Common myeloid progenitor, CD34-positive (primary cell): Measurements from ENCODE around the gene MPPED1.

Experiments used
- CTCF ChIA-PET: fragments of 350-600 bp; sonication (Branson Sonifier 250); formaldehyde crosslinking; loops from one replicate; lab custom pipeline; 2021; ENCODE audit warnings: antibody characterized with exemption; lab: Charles Lee
- POLR2A ChIA-PET: fragments of 350-600 bp; sonication (Branson Sonifier 250); formaldehyde crosslinking; loops from one replicate; lab custom pipeline; 2021; ENCODE audit warnings: antibody characterized with exemption; lab: Charles Lee
- DNase-seq, 3 donors: peaks; one replicate each; pipeline versions ENCODE4 v3.0.0 to v3.0.0-alpha.2; 2013
- H3K27ac ChIP-seq, 2 experiments: 1 replicate in 1 of 2; 2 replicates in 1 of 2; pipeline ENCODE4 v1.7.0; 2013; ENCODE audit warnings: inconsistent platforms in 2 of 2, low read length in 2 of 2, mild to moderate bottlenecking in 2 of 2, low read depth in 1 of 2, moderate library complexity in 1 of 2; ENCODE audit not compliant: severe bottlenecking in 2 of 2, insufficient read depth in 1 of 2, poor library complexity in 1 of 2
- H3K27me3 ChIP-seq, 5 experiments: replicated peaks in 2 of 5; 1 replicate in 3 of 5; 2 replicates in 2 of 5; pipeline versions ENCODE4 v1.6.1 to v1.7.0; 2013; ENCODE audit warnings: low read length in 4 of 5, mild to moderate bottlenecking in 2 of 5, moderate library complexity in 2 of 5, inconsistent platforms in 1 of 5; ENCODE audit not compliant: insufficient read depth in 5 of 5, control insufficient read depth in 4 of 5
- H3K36me3 ChIP-seq, 4 experiments: 1 replicate in 2 of 4; 2 replicates in 2 of 4; pipeline versions ENCODE4 v1.6.1 to v1.7.0; 2013; ENCODE audit warnings: low read length in 3 of 4, control low read depth in 1 of 4, mild to moderate bottlenecking in 1 of 4; ENCODE audit not compliant: control insufficient read depth in 4 of 4, insufficient read depth in 4 of 4
- H3K4me1 ChIP-seq, 4 experiments: 1 replicate in 3 of 4; 2 replicates in 1 of 4; pipeline versions ENCODE4 v1.6.1 to v1.7.1; 2013; ENCODE audit warnings: low read length in 3 of 4, mild to moderate bottlenecking in 3 of 4, control low read depth in 1 of 4, inconsistent platforms in 1 of 4, moderate library complexity in 1 of 4; ENCODE audit not compliant: control insufficient read depth in 4 of 4, insufficient read depth in 4 of 4; ENCODE audit errors: control extremely low read depth in 1 of 4
- H3K4me3 ChIP-seq, 7 experiments: 1 replicate in 4 of 7; 2 replicates in 3 of 7; pipeline versions ENCODE4 v1.5.1 to v1.7.0; 2013; ENCODE audit warnings: mild to moderate bottlenecking in 7 of 7, low read length in 6 of 7, moderate library complexity in 6 of 7, inconsistent platforms in 2 of 7, low read depth in 2 of 7, control low read depth in 1 of 7; ENCODE audit not compliant: insufficient read depth in 4 of 7, control insufficient read depth in 1 of 7; ENCODE audit errors: extremely low read depth in 1 of 7
- H3K9me3 ChIP-seq, 5 experiments: 1 replicate in 4 of 5; 2 replicates in 1 of 5; pipeline versions ENCODE4 v1.6.1 to v1.7.1; 2013; ENCODE audit warnings: low read length in 4 of 5, mild to moderate bottlenecking in 2 of 5, inconsistent platforms in 1 of 5, low read depth in 1 of 5, moderate library complexity in 1 of 5; ENCODE audit not compliant: control insufficient read depth in 4 of 5, insufficient read depth in 2 of 5; ENCODE audit errors: control extremely low read depth in 1 of 5
- WGBS: methylation state at CpG from one replicate; pipeline ENCODE4 v1.1.5; 2013; ENCODE audit not compliant: insufficient coverage; 5-methylcytosine and 5-hydroxymethylcytosine counted together

MPPED1 gene

GRCh38 chr22:43401661-43402060 lies 10.2 kb upstream of the MPPED1 start:
- Histone ChIP-seq H3K27me3 (peaks cover 0 to 25% (median 6%) of the 10 kb centered on the region in 5 experiments), H3K4me3 (no peak overlapping the region), H3K27ac (no peak overlapping the region), H3K4me1 (no peaks in the 10 kb centered on the region), H3K36me3 (no peaks in the 10 kb centered on the region), H3K9me3 (no peaks in the 10 kb centered on the region)
- ChIA-PET POLR2A (no interaction called here), CTCF (no interaction called here)
- no peak for DNase-seq
- 85% methylated on average over 3 of the region's 3 CpGs for WGBS

GRCh38 chr22:43402128-43402527 lies 9.7 kb upstream of the MPPED1 start:
- WGBS: no CpG with 5 or more reads among the region's 1 CpG
- Histone ChIP-seq H3K27ac (no peak overlapping the region), H3K4me1 (no peaks in the 10 kb centered on the region), H3K9me3 (no peaks in the 10 kb centered on the region), H3K27me3 (peaks cover 0 to 22% (median 6%) of the 10 kb centered on the region in 5 experiments), H3K36me3 (no peaks in the 10 kb centered on the region), H3K4me3 (no peak overlapping the region)
- DNase-seq: no peak
- ChIA-PET CTCF (no interaction called here), POLR2A (no interaction called here)

GRCh38 chr22:43404673-43405385 lies 7.0 kb upstream of the MPPED1 start:
- H3K27me3 ChIP-seq: peaks cover 0 to 26% (median 3%) of the 10 kb centered on the region in 5 experiments
- H3K4me3 ChIP-seq: no peak overlapping the region
- POLR2A ChIA-PET: no interaction called here
- H3K9me3 ChIP-seq: no peaks in the 10 kb centered on the region
- no peak for DNase-seq
- WGBS: 91% methylated on average over 12 of the region's 15 CpGs
- no peak overlapping the region for H3K27ac ChIP-seq
- H3K36me3 ChIP-seq: no peaks in the 10 kb centered on the region
- no peaks in the 10 kb centered on the region for H3K4me1 ChIP-seq
- CTCF ChIA-PET: interaction anchor here (0.9 kb wide), 1 partner anchor 17 kb away, joined by 3 read pairs; no protein-coding TSS in a partner anchor

DNA sequence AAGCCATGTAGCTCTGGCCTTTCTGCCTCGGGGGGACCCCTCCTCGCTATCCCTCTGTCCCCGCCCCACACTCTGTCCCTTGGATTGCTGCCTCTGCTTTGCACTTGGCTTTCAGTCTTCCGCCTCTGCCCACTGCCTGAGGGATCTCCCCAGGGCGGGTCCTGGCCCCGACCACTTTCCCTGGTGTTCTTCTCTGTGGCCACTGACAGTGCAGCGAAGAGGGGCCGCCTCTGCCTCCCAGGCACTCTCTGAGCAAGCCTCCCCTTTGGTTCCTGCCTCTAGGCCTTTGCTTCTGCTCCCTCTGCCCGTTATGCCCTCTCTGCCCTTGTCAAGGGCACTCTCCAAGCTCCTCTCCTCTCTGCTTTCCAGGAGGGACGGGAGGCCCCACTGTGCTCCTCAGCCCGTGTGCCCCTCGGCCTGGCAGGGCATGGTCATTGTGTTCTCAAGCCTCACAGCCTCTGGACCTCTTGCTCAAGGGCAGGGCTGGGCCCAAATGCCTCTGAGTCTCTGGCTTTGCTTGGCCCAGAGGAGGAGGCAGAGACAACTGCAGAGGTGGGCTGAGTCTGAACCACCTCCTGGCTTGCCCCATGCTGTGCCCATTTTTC lies 5.5 kb upstream of the MPPED1 start:
- Histone ChIP-seq H3K36me3 (no peaks in the 10 kb centered on the region), H3K27me3 (peaks cover 3 to 41% (median 10%) of the 10 kb centered on the region in 5 experiments), H3K4me3 (no peak overlapping the region), H3K27ac (no peak overlapping the region), H3K4me1 (peaks cover 0 to 2% (median 0%) of the 10 kb centered on the region in 4 experiments), H3K9me3 (no peaks in the 10 kb centered on the region)
- 97% methylated on average over 10 of the region's 12 CpGs for WGBS
- ChIA-PET CTCF (interaction anchor here (0.9 kb wide), 1 partner anchor 19 kb away, joined by 3 read pairs; no protein-coding TSS in a partner anchor), POLR2A (no interaction called here)
- DNase-seq: no peak

DNA sequence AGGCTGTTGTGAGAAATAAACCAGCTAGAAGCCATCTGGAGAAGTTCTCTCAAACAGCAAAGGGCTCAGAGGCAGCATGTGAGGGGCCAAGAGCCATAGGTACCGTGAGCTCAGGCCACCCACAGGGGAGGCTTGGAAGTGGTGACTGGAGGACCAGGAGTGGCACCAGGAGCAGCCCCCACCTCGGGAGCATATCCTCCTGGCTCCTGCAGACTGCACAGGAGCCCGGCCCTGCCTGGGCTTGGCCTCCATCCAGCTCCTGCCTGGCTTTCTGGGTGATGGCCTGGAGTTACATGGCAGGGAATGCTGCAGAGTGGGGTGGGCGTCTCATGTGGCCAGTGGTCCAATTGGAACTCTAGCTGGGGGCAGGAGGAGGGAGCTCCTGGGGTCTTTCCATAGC lies 4.2 kb upstream of the MPPED1 start:
- Histone ChIP-seq H3K4me1 (peaks cover 0 to 8% (median 3%) of the 10 kb centered on the region in 4 experiments), H3K27ac (no peak overlapping the region), H3K9me3 (no peaks in the 10 kb centered on the region), H3K4me3 (no peak overlapping the region), H3K36me3 (no peaks in the 10 kb centered on the region), H3K27me3 (peaks cover 3 to 45% (median 15%) of the 10 kb centered on the region in 5 experiments)
- 95% methylated on average over 3 of the region's 4 CpGs for WGBS
- no peak for DNase-seq
- ChIA-PET POLR2A (no interaction called here), CTCF (interaction anchor here (1.0 kb wide), 1 partner anchor 9 kb away, joined by 3 read pairs; no protein-coding TSS in a partner anchor)

- CTCF ChIA-PET: interaction anchor here (1.0 kb wide), 1 partner anchor 9 kb away, joined by 3 read pairs; no protein-coding TSS in a partner anchor
Measured at GRCh38 chr22:43408009-43408408, 3.8 kb upstream of the MPPED1 start.

DNA sequence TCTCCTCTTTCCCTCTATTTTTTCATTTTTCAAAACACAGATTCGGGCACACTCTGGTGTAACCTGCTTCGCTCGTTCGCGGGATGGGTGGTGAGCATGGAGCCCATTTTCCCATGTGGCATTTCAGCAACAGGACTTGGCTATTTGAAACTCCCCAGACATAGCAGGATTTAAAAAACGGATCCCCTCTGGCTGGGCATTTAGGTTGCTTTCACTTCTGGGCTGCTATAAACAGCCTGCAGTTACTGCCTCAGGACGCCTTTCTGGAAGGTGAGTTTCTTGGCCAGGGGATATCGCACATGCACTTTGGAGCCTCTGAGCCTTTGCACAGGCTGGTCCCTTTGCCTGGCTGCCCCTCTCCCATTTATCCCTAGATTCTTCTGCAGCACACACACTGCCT lies 2.8 kb upstream of the MPPED1 start:
- Histone ChIP-seq H3K4me1 (peaks cover 0 to 8% (median 3%) of the 10 kb centered on the region in 4 experiments), H3K27ac (no peak overlapping the region), H3K9me3 (no peaks in the 10 kb centered on the region), H3K4me3 (no peak overlapping the region), H3K27me3 (peaks cover 6 to 54% (median 22%) of the 10 kb centered on the region in 5 experiments), H3K36me3 (no peaks in the 10 kb centered on the region)
- ChIA-PET POLR2A (no interaction called here), CTCF (no interaction called here)
- WGBS: 94% methylated on average over 8 of the region's 8 CpGs
- DNase-seq: no peak

More at GRCh38 chr22:43408009-43408408, 3.8 kb upstream of the MPPED1 start:
- 100% methylated on average over 2 of the region's 2 CpGs for WGBS
- Histone ChIP-seq H3K27ac (no peak overlapping the region), H3K36me3 (no peaks in the 10 kb centered on the region), H3K27me3 (peaks cover 3 to 47% (median 18%) of the 10 kb centered on the region in 5 experiments), H3K4me1 (peaks cover 0 to 8% (median 3%) of the 10 kb centered on the region in 4 experiments), H3K9me3 (no peaks in the 10 kb centered on the region), H3K4me3 (no peak overlapping the region)
- POLR2A ChIA-PET: interaction anchor here (0.6 kb wide), 1 partner anchor 271 kb away, joined by 3 read pairs; no protein-coding TSS in a partner anchor
- DNase-seq: no peak
